PC-9 (cell line): Measurements from ENCODE around the gene ELN. TPM values are rescaled to one million over a fixed set of nuclear protein-coding genes. Genes with fewer than 3 reads are reported as not detected.
A peak's percentile ranks its signal among the peaks of the same experiment; 100 is the strongest.

Experiments
- BruUV-seq: library from RNA; stranded (reverse); fragments of 400-500 nt; replicated peaks from 2 replicates; lab custom pipeline; 2021; lab: Mats Ljungman, UMichigan
- CTCF ChIA-PET: fragments of 300-600 bp; sonication (Branson Sonifier 250); formaldehyde crosslinking; loops from one replicate; lab custom pipeline; 2022; ENCODE audit warnings: antibody characterized with exemption; lab: Charles Lee
- POLR2A ChIA-PET: fragments of 300-600 bp; sonication (Branson Sonifier 250); formaldehyde crosslinking; loops from one replicate; lab custom pipeline; 2022; ENCODE audit warnings: antibody characterized with exemption; ENCODE audit not compliant: unreplicated experiment; lab: Charles Lee
- DNase-seq, 2 experiments: peaks; one replicate each; pipeline versions ENCODE4 v3.0.0 to v3.0.0-alpha.2; 2015 to 2022; ENCODE audit warnings: mixed read lengths in 1 of 2
- H2AFZ ChIP-seq: fragments of 200-600 bp; sonication (generic); 2 replicates; pipeline ENCODE4 v1.8.1; 2017; ENCODE audit warnings: antibody characterized with exemption
- H3F3A ChIP-seq: fragments of 200-600 bp; sonication (generic); 2 replicates; pipeline ENCODE4 v1.8.1; 2017; ENCODE audit warnings: antibody characterized with exemption, mild to moderate bottlenecking, low read depth; ENCODE audit not compliant: insufficient read depth
- H3K27ac ChIP-seq: fragments of 200-600 bp; sonication (generic); 2 replicates; pipeline ENCODE4 v1.6.1; 2016; ENCODE audit warnings: mixed run types
- H3K27me3 ChIP-seq: fragments of 200-600 bp; sonication (generic); 2 replicates; pipeline ENCODE4 v1.6.1; 2016; ENCODE audit warnings: low read depth, mixed run types; ENCODE audit not compliant: insufficient read depth
- H3K36me3 ChIP-seq: fragments of 200-600 bp; sonication (generic); 2 replicates; pipeline ENCODE4 v1.6.1; 2016; ENCODE audit warnings: low read depth, mixed run types
- H3K4me1 ChIP-seq: fragments of 200-600 bp; sonication (generic); replicated peaks from 2 replicates; pipeline ENCODE4 v1.6.1; 2016; ENCODE audit warnings: mixed run types; ENCODE audit not compliant: insufficient read depth
- H3K4me2 ChIP-seq: fragments of 200-600 bp; sonication (generic); 2 replicates; pipeline ENCODE4 v1.6.1; 2017; ENCODE audit warnings: mixed run types
- H3K4me3 ChIP-seq: fragments of 200-600 bp; sonication (generic); 2 replicates; pipeline ENCODE4 v1.6.1; 2016; ENCODE audit warnings: mixed run types
- H3K79me2 ChIP-seq: fragments of 200-600 bp; sonication (generic); 2 replicates; pipeline ENCODE4 v1.6.1; 2017; ENCODE audit warnings: low read depth, mixed run types
- H3K9me2 ChIP-seq: fragments of 200-600 bp; sonication (generic); 2 replicates; pipeline ENCODE4 v1.8.1; 2017; ENCODE audit warnings: mild to moderate bottlenecking; ENCODE audit not compliant: insufficient read depth
- H3K9me3 ChIP-seq: fragments of 200-600 bp; sonication (generic); 2 replicates; pipeline ENCODE4 v1.8.1; 2016; ENCODE audit warnings: low read depth; ENCODE audit not compliant: insufficient read depth
- H4K20me1 ChIP-seq: fragments of 200-600 bp; sonication (generic); 2 replicates; pipeline ENCODE4 v1.8.1; 2017; ENCODE audit not compliant: insufficient read depth
- EZH2 ChIP-seq: fragments of 200-600 bp; sonication (generic); IDR thresholded peaks from 2 replicates; pipeline ENCODE4 v1.8.0; 2017; ENCODE audit warnings: antibody characterized with exemption, low read depth
- intact Hi-C: fragments of 100-400 bp; cut with micrococcal nuclease; formaldehyde crosslinking; loops from one replicate; pipeline ENCODE4 v1.10.0; 2022; ENCODE audit not compliant: unreplicated experiment
- total RNA-seq: library from RNA; stranded (reverse); gene quantifications from 2 replicates; pipeline ENCODE4 v1.2.3, GENCODE V29; 2021
- TF ChIP-seq, protein P1 (sequence below): fragments of 200-600 bp; sonication (generic); conservative IDR thresholded peaks from 2 replicates; pipeline ENCODE4 v1.6.1; 2017; ENCODE audit warnings: mixed run types, antibody characterized with exemption, mild to moderate bottlenecking, moderate library complexity

ELN gene
- total RNA-seq, 1 experiment from 2014 or later = 0.11 TPM

DNA sequence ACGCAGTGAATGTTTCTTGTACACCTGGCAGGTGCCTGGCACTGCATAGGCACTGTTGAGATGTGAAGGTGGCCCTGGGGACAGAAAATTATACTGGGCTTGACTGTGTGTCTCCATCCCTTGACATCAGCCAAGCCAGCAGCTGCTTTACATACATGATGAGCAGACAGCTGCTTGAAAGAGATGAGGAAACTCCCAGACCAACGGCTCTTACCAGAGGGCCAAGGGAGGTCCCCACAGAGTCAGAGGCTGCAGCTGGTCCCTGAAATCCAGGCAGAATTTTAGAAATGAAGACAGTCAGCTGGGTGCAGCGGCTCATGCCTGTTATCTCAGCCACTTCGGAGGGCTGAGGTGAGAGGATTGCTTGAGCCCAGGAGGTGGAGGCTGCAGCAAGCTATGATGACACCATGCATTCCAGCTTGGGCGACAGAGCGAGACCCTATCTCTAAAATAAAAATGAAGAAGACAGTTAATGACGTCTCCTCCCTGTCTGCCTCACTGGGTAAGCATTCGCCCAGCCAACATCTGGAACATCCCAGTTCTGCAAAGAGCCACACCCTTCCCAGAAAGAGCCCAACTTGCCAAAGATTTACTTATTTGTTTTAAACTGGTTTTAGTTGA, 73.2 kb downstream of the ELN start:
- CTCF ChIA-PET = no interaction called here
- intact Hi-C loops = no loop called here
- BruUV-seq = no TSS peak

DNA sequence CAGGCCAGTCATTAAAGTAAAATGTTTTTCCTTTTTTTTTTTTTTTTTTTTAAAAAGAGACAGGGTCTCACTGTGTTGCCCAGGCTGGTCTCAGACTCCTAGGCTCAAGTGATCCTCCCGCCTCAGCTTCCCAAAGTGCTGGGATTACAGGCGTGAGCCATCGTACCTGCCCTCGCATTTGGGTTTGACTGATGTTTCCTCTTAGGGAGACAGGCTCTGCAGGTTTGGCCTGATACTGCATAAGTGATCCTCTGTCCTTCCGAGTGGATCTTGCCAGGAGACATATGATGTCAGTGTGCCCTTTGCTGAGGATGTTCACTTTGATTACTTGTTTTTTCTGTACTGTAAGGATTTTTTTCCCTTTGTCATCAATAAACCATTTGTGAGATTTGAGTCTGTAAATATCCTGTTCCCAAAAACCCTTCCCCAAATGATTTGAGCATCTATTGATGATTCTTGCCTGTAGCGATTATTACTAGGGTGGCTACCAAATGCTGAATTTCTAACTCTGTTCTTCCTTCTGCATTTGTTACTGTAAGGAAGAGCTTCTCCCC, 75.3 kb downstream of the ELN start:
- H3K4me2 ChIP-seq = no peak overlapping the region
- H3K27ac ChIP-seq = peak overlapping the region; percentile 73
- no TSS peak for BruUV-seq
- no peaks in the 10 kb centered on the region for H4K20me1 ChIP-seq
- no peaks in the 10 kb centered on the region for H3K27me3 ChIP-seq
- peaks cover 23% of the 10 kb centered on the region for H3K36me3 ChIP-seq
- peak; percentile 24 to 52 for DNase-seq
- peaks cover 37% of the 10 kb centered on the region for H3F3A ChIP-seq
- no peaks in the 10 kb centered on the region for H3K9me3 ChIP-seq
- CTCF ChIA-PET = interaction anchor here (0.6 kb wide), 2 partner anchors 99 to 224 kb away, joined by 3 read pairs; no protein-coding TSS in a partner anchor
- intact Hi-C loops = no loop called here
- H3K4me3 ChIP-seq = no peak overlapping the region
- TF ChIP-seq, protein P1, sequence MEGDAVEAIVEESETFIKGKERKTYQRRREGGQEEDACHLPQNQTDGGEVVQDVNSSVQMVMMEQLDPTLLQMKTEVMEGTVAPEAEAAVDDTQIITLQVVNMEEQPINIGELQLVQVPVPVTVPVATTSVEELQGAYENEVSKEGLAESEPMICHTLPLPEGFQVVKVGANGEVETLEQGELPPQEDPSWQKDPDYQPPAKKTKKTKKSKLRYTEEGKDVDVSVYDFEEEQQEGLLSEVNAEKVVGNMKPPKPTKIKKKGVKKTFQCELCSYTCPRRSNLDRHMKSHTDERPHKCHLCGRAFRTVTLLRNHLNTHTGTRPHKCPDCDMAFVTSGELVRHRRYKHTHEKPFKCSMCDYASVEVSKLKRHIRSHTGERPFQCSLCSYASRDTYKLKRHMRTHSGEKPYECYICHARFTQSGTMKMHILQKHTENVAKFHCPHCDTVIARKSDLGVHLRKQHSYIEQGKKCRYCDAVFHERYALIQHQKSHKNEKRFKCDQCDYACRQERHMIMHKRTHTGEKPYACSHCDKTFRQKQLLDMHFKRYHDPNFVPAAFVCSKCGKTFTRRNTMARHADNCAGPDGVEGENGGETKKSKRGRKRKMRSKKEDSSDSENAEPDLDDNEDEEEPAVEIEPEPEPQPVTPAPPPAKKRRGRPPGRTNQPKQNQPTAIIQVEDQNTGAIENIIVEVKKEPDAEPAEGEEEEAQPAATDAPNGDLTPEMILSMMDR = no peak
- no peak for TF ChIP-seq EZH2
- no peaks in the 10 kb centered on the region for H3K9me2 ChIP-seq
- H2AFZ ChIP-seq = no peak overlapping the region
- H3K4me1 ChIP-seq = peaks cover 27% of the 10 kb centered on the region
- POLR2A ChIA-PET = interaction anchor here (0.7 kb wide), 1 partner anchor 20 kb away, joined by 14 read pairs; the partner anchor contains the start of gene LIMK1
- H3K79me2 ChIP-seq = no peaks in the 10 kb centered on the region

More for the DNA sequence above, 73.2 kb downstream of the ELN start:
- Histone ChIP-seq H3K9me3 (peaks cover 6% of the 10 kb centered on the region; the same call in 1 of the 2 replicates), H3K27me3 (no peaks in the 10 kb centered on the region), H3K4me2 (no peak overlapping the region), H3K4me1 (peaks cover 27% of the 10 kb centered on the region), H3K36me3 (peaks cover 40% of the 10 kb centered on the region), H3F3A (peaks cover 49% of the 10 kb centered on the region), H3K27ac (no peak overlapping the region), H2AFZ (no peak overlapping the region), H3K79me2 (peaks cover 7% of the 10 kb centered on the region), H3K9me2 (no peaks in the 10 kb centered on the region), H4K20me1 (no peaks in the 10 kb centered on the region), H3K4me3 (no peak overlapping the region)
- DNase-seq = no peak
- TF ChIP-seq, protein P1 = no peak
- no peak for TF ChIP-seq EZH2
- POLR2A ChIA-PET = no interaction called here

DNA sequence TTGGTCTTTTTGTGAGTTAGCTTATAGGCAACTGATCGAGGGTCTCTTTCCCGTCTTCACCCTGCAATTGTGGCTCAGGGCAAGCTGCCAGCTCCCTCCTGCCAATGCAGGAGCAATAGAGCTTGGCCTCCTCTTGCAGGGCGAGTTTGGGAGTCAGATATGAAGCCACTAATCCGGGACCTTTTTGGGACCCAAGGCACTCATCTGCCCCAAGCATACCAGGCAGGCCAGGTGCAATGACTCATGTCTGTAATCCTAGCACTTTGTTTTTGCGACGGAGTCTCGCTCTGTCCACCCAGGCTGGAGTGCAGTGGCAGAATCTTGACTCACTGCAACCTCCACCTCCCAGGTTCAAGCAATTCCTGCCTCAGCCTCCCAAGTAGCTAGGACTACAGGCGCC, 76.7 kb downstream of the ELN start:
- Histone ChIP-seq H3K9me2 (no peaks in the 10 kb centered on the region), H3K4me2 (peak overlapping the region; percentile 39), H3F3A (peaks cover 36% of the 10 kb centered on the region), H3K9me3 (no peaks in the 10 kb centered on the region), H3K36me3 (peaks cover 24% of the 10 kb centered on the region; the same call in 1 of the 2 replicates), H2AFZ (no peak overlapping the region), H3K27me3 (no peaks in the 10 kb centered on the region), H3K4me3 (no peak overlapping the region), H3K27ac (peak overlapping the region; percentile 73), H4K20me1 (no peaks in the 10 kb centered on the region), H3K4me1 (peaks cover 27% of the 10 kb centered on the region), H3K79me2 (no peaks in the 10 kb centered on the region)
- intact Hi-C loops = loop anchor here (1.0 to 2.0 kb wide), 3 partner anchors 29 to 70 kb away; partner anchors contain the start of gene EIF4H
- CTCF ChIA-PET = interaction anchor here (0.9 kb wide), 1 partner anchor 79 kb away, joined by 3 read pairs; no protein-coding TSS in a partner anchor
- TF ChIP-seq, protein P1 = no peak
- no peak for TF ChIP-seq EZH2
- BruUV-seq = no TSS peak
- POLR2A ChIA-PET = interaction anchor here (0.6 to 0.8 kb wide), 4 partner anchors 24 to 1427 kb away, joined by 3 to 17 read pairs (median 6); no protein-coding TSS in a partner anchor
- peak; percentile 87 to 92 for DNase-seq
